Pulmonary artery endothelial cell (primary cell): ENCODE results near the gene AASDH. TPM values are rescaled to one million over a fixed set of nuclear protein-coding genes. Genes with fewer than 3 reads are reported as not detected.
"Not testable (repeated sequence)": the region's sequence is repeated elsewhere in the genome, so short reads cannot be mapped to it uniquely, and the experiment has no call there.

ENCODE experiments used
- DNase-seq: peaks from one replicate; pipeline ENCODE4 v3.0.0-alpha.2; 2011; ENCODE audit warnings: low read depth, low spot score
- total RNA-seq: library from RNA; depleted of rRNA; stranded (reverse); fragments of >200 nt; gene quantifications from 2 replicates; pipeline ENCODE4 v1.2.3, GENCODE V29; 2014

Gene AASDH
- total RNA-seq, 1 donor from 2014 or later: 10.5 TPM

- DNase-seq: peak; percentile 41
These were observed 17.7 kb upstream of the AASDH start for GRCh38 chr4:56405016-56405415.

GRCh38 chr4:56400560-56400959 is 13.3 kb upstream of the AASDH start:
- no peak for DNase-seq

GRCh38 chr4:56391270-56391669 is 4.0 kb upstream of the AASDH start:
- DNase-seq: no peak

- no peak for DNase-seq
These were observed 2.3 kb upstream of the AASDH start for GRCh38 chr4:56389558-56389957.

GRCh38 chr4:56388306-56388705 is 1.0 kb upstream of the AASDH start:
- DNase-seq: no peak

- DNase-seq: no peak
These were observed 1.2 kb downstream of the AASDH start for GRCh38 chr4:56386091-56386490.

DNA sequence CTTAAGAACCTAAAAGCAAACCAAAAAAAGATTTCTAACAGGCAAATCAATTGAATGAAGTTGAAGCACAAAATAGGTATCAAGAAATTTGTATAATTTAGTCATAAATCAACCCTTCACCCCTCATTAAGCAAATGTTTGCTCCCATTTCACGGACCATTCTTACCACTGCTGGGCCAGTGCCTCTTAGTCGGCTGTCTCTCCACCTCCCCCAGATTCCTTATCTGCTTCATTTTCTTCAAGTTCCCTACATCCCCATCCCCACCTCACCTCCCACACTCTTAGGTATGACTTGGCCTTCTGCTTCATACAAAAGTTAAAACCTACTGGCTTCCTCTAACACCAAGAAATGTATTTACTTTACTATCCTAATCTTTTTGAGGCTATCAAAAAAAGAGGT is 11.8 kb downstream of the AASDH start:
- DNase-seq: no peak

DNA sequence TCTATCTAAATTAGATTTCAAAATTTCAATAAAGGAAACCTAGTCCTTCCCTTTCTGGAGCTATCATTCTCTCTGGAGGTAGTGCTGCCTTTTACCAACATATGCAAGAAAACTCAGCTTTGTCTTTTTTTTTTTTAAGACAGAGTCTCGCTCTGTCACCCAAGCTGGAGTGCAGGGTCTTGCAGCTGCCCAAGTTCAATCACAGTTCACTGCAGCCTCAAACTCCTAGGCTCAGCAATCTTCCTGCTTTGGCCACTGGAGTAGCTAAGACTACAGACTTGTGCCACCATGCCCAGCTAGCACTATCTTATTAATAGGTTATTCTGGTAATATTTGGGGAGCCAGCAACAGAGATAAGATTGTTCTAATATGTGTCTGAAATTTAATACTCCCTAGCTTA is 12.3 kb downstream of the AASDH start:
- DNase-seq: no peak

DNA sequence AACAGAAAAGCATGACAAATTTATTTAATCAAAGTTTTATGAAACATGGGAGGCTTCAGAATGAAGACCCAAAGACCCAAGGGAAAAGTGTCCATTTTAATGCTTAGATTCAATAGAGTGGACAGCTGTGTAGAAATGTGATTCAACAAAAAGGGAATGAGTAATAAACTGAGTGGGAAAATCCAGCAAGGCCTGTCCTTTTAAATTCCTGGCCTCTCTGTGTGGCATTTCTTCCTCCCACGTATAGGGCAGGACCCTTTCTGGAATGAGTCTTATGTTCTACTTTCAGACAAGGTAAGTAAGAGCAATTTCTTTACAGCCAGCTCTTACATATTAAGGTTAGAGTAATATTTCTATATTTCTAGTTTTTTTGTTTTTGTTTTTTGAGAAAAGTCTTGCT is 14.5 kb downstream of the AASDH start:
- no peak for DNase-seq

- DNase-seq: no peak
These were observed 15.7 kb downstream of the AASDH start for GRCh38 chr4:56371426-56372220.

DNA sequence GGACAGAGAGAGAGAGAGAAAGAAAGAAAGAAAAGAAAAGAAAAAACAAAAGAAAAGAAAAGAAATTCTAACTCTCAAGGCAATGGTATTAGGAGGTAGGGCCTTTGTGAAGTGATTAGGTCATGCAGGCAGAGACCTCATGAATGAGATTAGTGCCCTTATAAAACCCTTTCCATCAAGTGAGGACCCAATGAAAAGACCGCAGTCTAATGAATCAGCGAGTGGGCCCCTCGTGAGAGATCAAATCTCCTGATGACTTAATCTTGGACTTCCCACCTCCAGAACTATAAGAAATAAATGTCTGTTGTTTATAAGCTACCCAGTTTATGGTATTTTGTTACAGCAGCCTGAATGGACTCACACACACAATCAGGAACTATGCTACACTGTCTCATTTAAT is 16.9 kb downstream of the AASDH start:
- no peak for DNase-seq

GRCh38 chr4:56362981-56363380 is 24.3 kb downstream of the AASDH start:
- not testable (repeated sequence) for DNase-seq

DNA sequence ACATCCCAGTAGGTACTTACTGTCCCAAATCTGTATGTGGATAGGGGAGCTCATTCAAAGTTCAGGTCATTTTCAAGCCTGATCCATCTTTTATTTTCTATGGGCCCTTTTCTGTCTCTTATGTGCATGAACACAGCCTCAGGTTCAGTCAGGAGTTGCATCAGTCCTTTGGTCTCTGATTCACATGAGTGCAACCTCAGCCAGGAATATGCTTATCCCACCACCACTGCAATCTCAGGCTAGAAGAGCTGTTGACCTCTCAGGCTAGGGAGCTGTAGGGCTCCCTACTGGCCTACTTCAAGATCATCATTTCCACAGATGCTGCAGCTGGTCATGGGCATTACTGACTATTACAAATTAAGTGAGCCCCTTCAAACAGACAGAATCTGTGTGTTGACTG is 27.2 kb downstream of the AASDH start:
- no peak for DNase-seq

GRCh38 chr4:56356650-56357049 is 30.6 kb downstream of the AASDH start:
- no peak for DNase-seq

DNA sequence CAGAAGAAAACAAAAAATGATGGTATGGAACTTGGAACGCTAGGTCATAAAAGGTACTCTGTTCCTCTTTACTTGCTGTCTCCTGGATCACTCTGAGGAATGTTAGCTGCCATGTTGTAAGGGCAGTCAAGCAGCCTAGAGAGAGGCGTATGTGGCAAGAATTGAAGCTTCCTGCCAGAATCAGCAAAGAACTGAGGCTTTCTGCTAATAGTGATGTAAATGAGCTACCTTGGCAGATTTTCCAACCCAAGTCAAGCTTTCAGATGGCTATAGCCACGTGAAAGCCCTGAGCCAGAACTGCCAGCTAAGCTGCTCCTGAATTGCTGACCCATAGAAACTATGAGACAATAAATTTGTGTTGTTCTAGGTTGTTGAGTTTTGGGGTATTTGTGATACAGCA is 38.7 kb downstream of the AASDH start:
- DNase-seq: no peak

DNA sequence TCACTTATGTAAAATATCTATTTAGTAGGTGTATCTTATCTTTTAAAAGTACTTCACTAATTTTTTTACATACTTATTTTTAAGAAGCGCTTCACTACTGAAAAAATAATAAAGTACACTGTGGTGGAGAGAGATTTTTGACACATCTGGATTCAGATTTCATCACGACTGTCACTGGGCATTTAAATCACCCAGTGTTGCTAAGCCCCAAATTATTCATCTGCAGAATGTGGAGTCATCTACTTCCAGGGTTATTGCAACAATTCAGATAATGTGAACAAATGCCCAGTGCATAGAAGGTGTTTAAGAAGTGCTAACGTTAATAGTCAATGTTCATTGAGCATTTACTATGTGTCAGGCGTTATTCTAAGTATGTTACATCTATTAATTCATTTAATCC is 41.8 kb downstream of the AASDH start:
- DNase-seq: no peak

- no peak for DNase-seq
These were observed 44.5 kb downstream of the AASDH start for GRCh38 chr4:56342746-56343145.

DNA sequence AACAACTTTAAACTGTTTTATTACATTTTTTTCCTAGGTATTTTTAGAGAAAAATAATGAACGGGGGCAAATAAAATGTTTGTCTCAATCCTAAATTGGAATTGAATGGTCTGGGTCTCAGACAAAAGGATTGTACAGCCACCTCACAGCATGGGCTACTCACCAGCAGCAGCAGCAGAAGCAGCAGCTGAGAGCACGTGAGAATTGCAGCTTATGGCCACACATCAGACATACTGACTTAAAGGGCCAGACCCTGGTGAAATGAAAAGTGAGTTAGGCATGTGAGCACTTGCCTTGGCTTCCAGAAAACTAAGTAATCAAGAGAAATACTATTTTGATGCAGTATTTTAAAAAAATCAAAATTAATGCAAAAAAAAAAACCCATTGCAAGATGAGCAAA is 56.6 kb downstream of the AASDH start:
- no peak for DNase-seq

DNA sequence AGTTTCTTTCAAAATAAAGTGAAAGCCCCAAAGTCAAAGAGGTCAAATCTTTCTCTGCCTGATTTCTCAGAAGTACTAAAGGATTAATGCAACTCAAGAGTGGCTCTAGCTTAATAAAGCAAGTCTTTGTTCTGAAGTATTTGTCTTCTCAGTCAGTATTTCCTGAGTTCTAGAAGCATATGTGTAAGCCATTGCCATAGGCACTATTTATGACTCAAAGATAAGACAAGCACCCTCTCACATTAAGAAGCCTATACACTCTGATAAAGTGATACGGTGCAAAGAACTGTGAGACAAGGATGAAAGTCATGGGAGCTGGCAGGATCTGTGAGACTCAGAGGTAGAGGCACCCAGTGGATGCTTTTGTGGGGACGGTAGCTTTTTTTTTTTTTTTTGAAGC is 60.9 kb downstream of the AASDH start:
- DNase-seq: peak; percentile 17

- no peak for DNase-seq
These were observed 63.2 kb downstream of the AASDH start for GRCh38 chr4:56324011-56324610.

- no peak for DNase-seq
These were observed 64.0 kb downstream of the AASDH start for GRCh38 chr4:56323327-56323726.

DNA sequence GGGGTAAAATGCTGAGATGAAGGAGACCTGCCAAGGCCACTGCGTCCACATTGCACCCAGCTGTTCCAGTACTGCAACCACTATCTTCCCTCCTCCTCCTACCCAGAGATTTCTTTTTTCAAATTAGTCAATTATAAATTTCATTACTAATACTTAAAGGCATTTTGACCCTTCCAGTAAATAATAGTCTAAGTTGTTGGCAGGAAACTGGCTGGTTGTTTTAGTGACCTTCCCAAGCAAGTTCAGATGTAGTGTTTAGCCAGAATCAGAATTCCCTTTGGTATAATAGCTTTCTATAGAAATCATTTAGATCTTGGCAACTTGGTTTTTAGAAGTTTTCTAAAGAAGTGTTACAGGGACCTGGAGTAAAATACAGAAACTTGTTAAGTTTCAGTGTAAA is 66.0 kb downstream of the AASDH start:
- no peak for DNase-seq

GRCh38 chr4:56320293-56320692 is 67.0 kb downstream of the AASDH start:
- no peak for DNase-seq
